Right lobe of liver (tissue), 6 donors: ENCODE measurements around the gene NOS1. TPM values are rescaled to one million over a fixed set of nuclear protein-coding genes. Genes with fewer than 3 reads are reported as not detected.

Source experiments
- ATAC-seq, 4 donors: fragments of 200-7000 bp; cut with Tn5 transposase; one replicate each; pipeline ENCODE4 v1.9.1; 2020; ENCODE audit warnings: mild to moderate bottlenecking in 4 of 4, moderate library complexity in 4 of 4
- DNase-seq, 3 donors: peaks; one replicate each; pipeline ENCODE4 v3.0.0-alpha.2; 2020
- H3K27ac ChIP-seq, 3 donors: fragments of 200-600 bp; one replicate each; pipeline ENCODE4 v1.8.0; 2022
- H3K27me3 ChIP-seq, 2 donors: fragments of 200-600 bp; one replicate each; pipeline ENCODE4 v1.8.0; 2022
- H3K36me3 ChIP-seq, 4 donors: fragments of 200-600 bp; sonication (generic) in 1 of 4; one replicate each; pipeline versions ENCODE4 v1.5.1 to v1.8.0; 2017 to 2022; ENCODE audit warnings: control low read depth in 1 of 4
- H3K4me1 ChIP-seq, 4 donors: fragments of 200-600 bp; sonication (generic) in 1 of 4; one replicate each; pipeline versions ENCODE4 v1.5.1 to v1.8.0; 2017 to 2022; ENCODE audit warnings: control low read depth in 1 of 4
- H3K4me3 ChIP-seq, 3 donors: fragments of 200-600 bp; one replicate each; pipeline ENCODE4 v1.8.0; 2022
- H3K9me3 ChIP-seq, 4 donors: fragments of 200-600 bp; sonication (generic) in 1 of 4; one replicate each; pipeline versions ENCODE4 v1.5.1 to v1.8.0; 2017 to 2022; ENCODE audit warnings: control low read depth in 1 of 4
- POLR2A ChIP-seq: fragments of 450-650 bp; IDR thresholded peaks from one replicate; pipeline ENCODE4 v1.6.1; 2017; ENCODE audit warnings: antibody characterized with exemption, mild to moderate bottlenecking
- WGBS: methylation state at CpG from one replicate; pipeline ENCODE4 v1.1.6; 2018; ENCODE audit warnings: low coverage, low lambda C conversion rate; ENCODE audit not compliant: insufficient coverage; ENCODE audit errors: missing lambda C conversion rate; 5-methylcytosine and 5-hydroxymethylcytosine counted together
- intact Hi-C, 2 donors: fragments of 100-400 bp; cut with DNase I; formaldehyde crosslinking; loops; one replicate each; pipeline versions ENCODE4 v1.11.2 to v1.14.1; 2022
- total RNA-seq, 6 experiments: library from RNA; depleted of rRNA in 2 of 6; stranded (reverse); fragments of >200 nt in 2 of 6; fragmentation: NEBNext Ultra II Directional in 3 of 6; extraction: Animal tissue kit (Norgen Biotek cat#: 25700) in 3 of 6; gene quantifications; one replicate each; pipeline versions ENCODE4 v1.1.0 to v1.2.4, GENCODE V29; 2016 to 2023
- TF ChIP-seq, protein P1 (sequence below), 4 donors: fragments of 200-600 bp in 3 of 4; fragments of 450-650 bp in 1 of 4; IDR thresholded peaks; one replicate each; pipeline versions ENCODE4 v1.5.1 to v1.8.0; 2016 to 2022; ENCODE audit warnings: antibody characterized with exemption in 4 of 4, mild to moderate bottlenecking in 2 of 4
- donor health status: DM: no; HTN: yes; CAD: no.
- donor health status: DM: no; HTN: no; CAD: no.
- donor health status: DM: no; HTN: no; CAD: no.
- donor health status: DM: no; HTN: yes; CAD: no.
- donor health status: DM: no; HTN: yes; CAD: no.

NOS1 gene
- total RNA-seq, 6 experiments from 2014 or later: under 0.01 to 0.12 (median 0.05) TPM

DNA sequence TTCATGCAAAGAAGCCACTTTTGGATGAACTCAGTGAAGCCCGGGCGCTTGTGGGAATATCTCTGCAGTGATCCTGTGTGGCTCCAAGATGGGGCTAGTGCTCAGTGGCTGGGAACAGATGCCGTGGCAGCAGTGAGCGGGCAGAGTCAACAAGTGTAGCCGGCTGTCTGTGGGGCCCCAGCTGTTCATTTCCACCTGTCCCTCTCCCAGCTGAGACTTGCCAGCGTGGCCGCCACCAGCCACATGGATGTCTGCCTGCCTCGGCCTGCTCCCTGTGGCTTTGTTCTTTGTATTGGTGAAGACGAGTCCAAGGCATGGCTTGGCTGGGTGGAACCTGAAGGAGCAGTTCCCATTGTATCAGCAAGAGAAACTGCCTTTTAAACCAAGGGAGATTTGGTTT is 77.3 kb downstream of the NOS1 start:
- no peaks in the 10 kb centered on the region for H3K36me3 ChIP-seq
- intact Hi-C loops: no loop called here
- DNase-seq (no peak), ATAC-seq (no peak)
- TF ChIP-seq, protein P1, sequence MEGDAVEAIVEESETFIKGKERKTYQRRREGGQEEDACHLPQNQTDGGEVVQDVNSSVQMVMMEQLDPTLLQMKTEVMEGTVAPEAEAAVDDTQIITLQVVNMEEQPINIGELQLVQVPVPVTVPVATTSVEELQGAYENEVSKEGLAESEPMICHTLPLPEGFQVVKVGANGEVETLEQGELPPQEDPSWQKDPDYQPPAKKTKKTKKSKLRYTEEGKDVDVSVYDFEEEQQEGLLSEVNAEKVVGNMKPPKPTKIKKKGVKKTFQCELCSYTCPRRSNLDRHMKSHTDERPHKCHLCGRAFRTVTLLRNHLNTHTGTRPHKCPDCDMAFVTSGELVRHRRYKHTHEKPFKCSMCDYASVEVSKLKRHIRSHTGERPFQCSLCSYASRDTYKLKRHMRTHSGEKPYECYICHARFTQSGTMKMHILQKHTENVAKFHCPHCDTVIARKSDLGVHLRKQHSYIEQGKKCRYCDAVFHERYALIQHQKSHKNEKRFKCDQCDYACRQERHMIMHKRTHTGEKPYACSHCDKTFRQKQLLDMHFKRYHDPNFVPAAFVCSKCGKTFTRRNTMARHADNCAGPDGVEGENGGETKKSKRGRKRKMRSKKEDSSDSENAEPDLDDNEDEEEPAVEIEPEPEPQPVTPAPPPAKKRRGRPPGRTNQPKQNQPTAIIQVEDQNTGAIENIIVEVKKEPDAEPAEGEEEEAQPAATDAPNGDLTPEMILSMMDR (IDR thresholded peaks at IDR 0.05): no peak
- TF ChIP-seq POLR2A: no peak
- H3K27ac ChIP-seq: no peak overlapping the region
- H3K27me3 ChIP-seq: no peaks in the 10 kb centered on the region
- 82% methylated on average over 3 of the region's 9 CpGs for WGBS
- no peak overlapping the region for H3K4me3 ChIP-seq
- H3K4me1 ChIP-seq: no peaks in the 10 kb centered on the region
- H3K9me3 ChIP-seq: no peaks in the 10 kb centered on the region

DNA sequence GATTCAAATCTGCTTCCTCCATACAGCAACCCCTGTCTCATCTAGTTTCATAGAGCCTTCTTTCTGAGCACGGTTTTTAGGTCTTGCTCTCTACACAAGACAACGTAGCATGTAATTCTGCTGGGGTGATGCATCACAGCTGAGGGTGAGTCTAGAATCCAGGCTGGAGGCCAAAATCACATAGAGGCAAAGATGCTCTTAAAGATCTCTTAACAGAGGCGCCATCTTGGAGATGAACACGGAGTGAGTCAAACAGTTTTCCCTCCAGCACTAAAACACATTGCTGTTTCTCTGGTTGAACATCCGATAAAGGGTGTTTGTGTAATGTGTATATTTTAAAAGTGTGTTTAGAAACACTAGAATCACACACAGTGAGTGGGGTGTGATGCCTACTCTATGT is 78.9 kb downstream of the NOS1 start:
- DNase-seq: no peak
- intact Hi-C loops: no loop called here
- no peak overlapping the region for H3K4me3 ChIP-seq
- TF ChIP-seq, protein P1 (IDR thresholded peaks at IDR 0.05): no peak
- TF ChIP-seq POLR2A: no peak
- 78% methylated on average over 5 of the region's 5 CpGs for WGBS
- H3K27me3 ChIP-seq: no peaks in the 10 kb centered on the region
- ATAC-seq: no peak
- H3K27ac ChIP-seq: no peak overlapping the region
- no peaks in the 10 kb centered on the region for H3K36me3 ChIP-seq
- H3K4me1 ChIP-seq: no peaks in the 10 kb centered on the region
- no peaks in the 10 kb centered on the region for H3K9me3 ChIP-seq

DNA sequence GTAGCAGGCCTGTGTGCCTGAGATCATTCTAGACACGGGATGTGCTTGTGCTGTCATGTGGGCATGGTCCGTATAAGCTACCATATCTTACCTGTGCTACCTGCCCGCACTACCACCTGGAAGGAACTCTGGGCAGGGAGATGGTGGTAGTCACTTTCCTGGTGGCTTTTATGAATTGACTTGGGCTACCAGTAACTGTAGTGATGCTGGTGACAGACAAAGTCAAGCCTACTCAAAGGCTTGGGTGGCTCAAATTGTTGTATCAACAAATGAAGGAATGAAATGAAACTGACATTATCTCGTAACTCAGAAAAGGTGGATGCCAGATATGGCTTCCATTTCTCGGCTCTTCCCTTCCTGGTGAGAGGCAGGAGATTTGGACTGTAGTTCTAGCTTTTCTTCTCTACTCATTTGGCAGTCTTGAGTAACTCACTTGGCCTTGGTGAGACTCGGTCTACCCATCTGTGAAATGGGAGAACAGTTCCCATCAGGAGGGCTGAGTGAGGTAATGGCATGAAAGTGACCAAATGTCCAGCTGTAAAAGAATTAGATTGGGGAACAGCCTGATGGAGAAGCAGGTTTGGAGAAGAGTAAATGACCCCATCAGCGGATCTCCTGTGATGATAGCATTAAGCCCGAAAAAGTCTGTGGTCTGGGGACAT is 81.3 kb downstream of the NOS1 start:
- TF ChIP-seq, protein P1 (IDR thresholded peaks at IDR 0.05): no peak
- no peak for TF ChIP-seq POLR2A
- H3K4me1 ChIP-seq: no peaks in the 10 kb centered on the region
- no peak for DNase-seq
- no peaks in the 10 kb centered on the region for H3K9me3 ChIP-seq
- intact Hi-C loops: no loop called here
- no peaks in the 10 kb centered on the region for H3K36me3 ChIP-seq
- H3K4me3 ChIP-seq: no peak overlapping the region
- ATAC-seq: no peak
- H3K27ac ChIP-seq: no peak overlapping the region
- 66% methylated on average over 5 of the region's 8 CpGs for WGBS
- H3K27me3 ChIP-seq: no peaks in the 10 kb centered on the region

- H3K4me3 ChIP-seq: no peak overlapping the region
- H3K27me3 ChIP-seq: no peaks in the 10 kb centered on the region
- no peak for ATAC-seq
These were observed 81.8 kb downstream of the NOS1 start for GRCh38 chr12:117279606-117280005.

More at GRCh38 chr12:117279606-117280005, 81.8 kb downstream of the NOS1 start:
- intact Hi-C loops: no loop called here
- Histone ChIP-seq H3K36me3 (no peaks in the 10 kb centered on the region), H3K4me1 (no peaks in the 10 kb centered on the region), H3K9me3 (no peaks in the 10 kb centered on the region), H3K27ac (no peak overlapping the region)
- 25% methylated on average over 8 of the region's 8 CpGs for WGBS
- no peak for DNase-seq
- TF ChIP-seq, protein P1 (IDR thresholded peaks at IDR 0.05): no peak
- no peak for TF ChIP-seq POLR2A
